ENCODE data around the gene SHROOM2. TPM values are rescaled to one million over a fixed set of nuclear protein-coding genes. Genes with fewer than 3 reads are reported as not detected.

Gene SHROOM2
- total and polyA plus RNA-seq, 8 donors, result 1.3 to 11.3 (median 3.9) TPM

DNA sequence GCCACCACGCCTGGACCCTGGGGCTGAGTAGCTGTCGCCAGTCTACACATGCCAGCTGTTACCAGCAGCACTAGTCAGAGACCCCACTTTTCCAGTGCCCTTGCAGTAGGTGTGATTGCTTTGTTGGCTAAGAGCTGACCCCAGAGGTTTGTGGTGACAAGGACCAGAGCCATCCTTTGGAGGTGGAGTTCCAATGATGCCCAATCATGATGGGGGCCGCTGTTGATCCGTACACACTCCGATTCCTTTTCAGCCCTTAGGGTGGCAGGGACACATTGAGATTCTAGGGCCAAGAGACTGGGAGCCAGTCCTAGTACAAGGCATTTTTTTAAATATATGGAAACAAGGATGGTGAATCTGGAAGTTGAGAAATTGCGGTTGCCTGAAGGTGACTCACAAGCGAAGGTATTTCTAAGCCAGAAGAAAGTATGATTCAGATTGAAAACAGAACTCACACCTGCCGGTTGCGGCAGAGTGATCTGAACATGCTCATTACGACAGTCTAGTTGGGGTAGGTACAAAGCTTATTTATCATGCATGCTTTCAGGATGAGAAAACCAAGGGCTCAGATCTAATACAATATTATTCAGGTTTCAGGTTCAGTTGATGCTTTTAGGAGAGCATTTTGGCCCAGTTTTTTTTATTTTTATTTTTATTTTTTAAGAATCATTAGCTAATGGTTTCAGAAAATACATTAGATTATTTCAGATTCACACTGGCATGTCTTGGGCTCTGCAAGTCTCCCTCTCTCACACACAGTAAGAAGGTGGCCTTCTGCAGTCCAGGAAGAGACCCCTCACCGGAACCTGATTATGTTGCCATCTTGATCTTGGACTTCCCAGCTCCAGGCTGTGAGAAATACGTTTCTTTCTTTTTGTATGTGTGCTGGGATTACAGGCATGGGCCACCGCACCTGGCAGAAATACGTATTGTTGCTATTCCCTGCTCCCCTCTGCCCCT, 43.4 kb downstream of the SHROOM2 start:
- Histone ChIP-seq H3K36me3 (no peaks in the 10 kb centered on the region), H3K27ac (no peak overlapping the region), H3K27me3 (no peaks in the 10 kb centered on the region), H3K4me1 (no peaks in the 10 kb centered on the region), H3K9me3 (peaks cover 0 to 7% (median 3%) of the 10 kb centered on the region in 4 donors), H3K4me3 (no peak overlapping the region)
- intact Hi-C loops (cut with DNase I; ENCODE audit: low total_unique reads), result no loop called here
- DNase-seq, result no peak
- 83 to 91% (median 84%) methylated on average over 11 to 14 of the region's 14 CpGs for WGBS, 5 donors
- TF ChIP-seq EP300 (IDR thresholded peaks at IDR 0.05) (no peak), POLR2AphosphoS5 (IDR thresholded peaks at IDR 0.05) (no peak), POLR2A (IDR thresholded peaks at IDR 0.05) (no peak)
- TF ChIP-seq, protein P1, sequence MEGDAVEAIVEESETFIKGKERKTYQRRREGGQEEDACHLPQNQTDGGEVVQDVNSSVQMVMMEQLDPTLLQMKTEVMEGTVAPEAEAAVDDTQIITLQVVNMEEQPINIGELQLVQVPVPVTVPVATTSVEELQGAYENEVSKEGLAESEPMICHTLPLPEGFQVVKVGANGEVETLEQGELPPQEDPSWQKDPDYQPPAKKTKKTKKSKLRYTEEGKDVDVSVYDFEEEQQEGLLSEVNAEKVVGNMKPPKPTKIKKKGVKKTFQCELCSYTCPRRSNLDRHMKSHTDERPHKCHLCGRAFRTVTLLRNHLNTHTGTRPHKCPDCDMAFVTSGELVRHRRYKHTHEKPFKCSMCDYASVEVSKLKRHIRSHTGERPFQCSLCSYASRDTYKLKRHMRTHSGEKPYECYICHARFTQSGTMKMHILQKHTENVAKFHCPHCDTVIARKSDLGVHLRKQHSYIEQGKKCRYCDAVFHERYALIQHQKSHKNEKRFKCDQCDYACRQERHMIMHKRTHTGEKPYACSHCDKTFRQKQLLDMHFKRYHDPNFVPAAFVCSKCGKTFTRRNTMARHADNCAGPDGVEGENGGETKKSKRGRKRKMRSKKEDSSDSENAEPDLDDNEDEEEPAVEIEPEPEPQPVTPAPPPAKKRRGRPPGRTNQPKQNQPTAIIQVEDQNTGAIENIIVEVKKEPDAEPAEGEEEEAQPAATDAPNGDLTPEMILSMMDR (IDR thresholded peaks at IDR 0.05), result no peak

DNA sequence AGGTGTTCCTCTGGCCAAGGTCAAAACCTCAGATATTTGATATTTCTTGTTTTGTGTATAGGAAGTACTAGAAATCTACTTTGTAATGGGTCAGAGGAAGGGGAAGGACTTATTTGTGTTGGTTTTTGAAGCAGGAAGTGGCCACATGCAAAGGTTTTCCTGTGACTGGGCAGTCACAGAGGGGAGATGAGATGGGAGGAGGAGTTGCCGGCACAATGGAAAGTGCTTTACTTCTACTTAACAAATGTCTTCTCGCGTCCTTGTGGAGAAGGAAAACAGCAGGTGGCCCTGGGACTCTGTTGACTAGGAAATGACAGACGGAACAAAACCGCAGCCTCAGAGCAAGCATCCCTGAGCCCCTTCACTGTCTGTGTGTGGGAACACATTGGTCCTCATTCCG, 46.6 kb downstream of the SHROOM2 start:
- TF ChIP-seq, protein P1 (IDR thresholded peaks at IDR 0.05), result no peak
- TF ChIP-seq EP300 (IDR thresholded peaks at IDR 0.05) (no peak), POLR2AphosphoS5 (IDR thresholded peaks at IDR 0.05) (no peak), POLR2A (IDR thresholded peaks at IDR 0.05) (no peak)
- Histone ChIP-seq H3K27ac (no peak overlapping the region), H3K36me3 (no peaks in the 10 kb centered on the region), H3K4me1 (no peaks in the 10 kb centered on the region), H3K4me3 (no peak overlapping the region), H3K27me3 (no peaks in the 10 kb centered on the region), H3K9me3 (peaks cover 0 to 7% (median 3%) of the 10 kb centered on the region in 4 donors)
- WGBS, 5 donors, result 40 to 74% (median 66%) methylated on average over 5 to 6 of the region's 6 CpGs
- intact Hi-C loops (cut with DNase I; ENCODE audit: low total_unique reads), result no loop called here
- DNase-seq, result peak in 1 of 2 donors; percentile 29

DNA sequence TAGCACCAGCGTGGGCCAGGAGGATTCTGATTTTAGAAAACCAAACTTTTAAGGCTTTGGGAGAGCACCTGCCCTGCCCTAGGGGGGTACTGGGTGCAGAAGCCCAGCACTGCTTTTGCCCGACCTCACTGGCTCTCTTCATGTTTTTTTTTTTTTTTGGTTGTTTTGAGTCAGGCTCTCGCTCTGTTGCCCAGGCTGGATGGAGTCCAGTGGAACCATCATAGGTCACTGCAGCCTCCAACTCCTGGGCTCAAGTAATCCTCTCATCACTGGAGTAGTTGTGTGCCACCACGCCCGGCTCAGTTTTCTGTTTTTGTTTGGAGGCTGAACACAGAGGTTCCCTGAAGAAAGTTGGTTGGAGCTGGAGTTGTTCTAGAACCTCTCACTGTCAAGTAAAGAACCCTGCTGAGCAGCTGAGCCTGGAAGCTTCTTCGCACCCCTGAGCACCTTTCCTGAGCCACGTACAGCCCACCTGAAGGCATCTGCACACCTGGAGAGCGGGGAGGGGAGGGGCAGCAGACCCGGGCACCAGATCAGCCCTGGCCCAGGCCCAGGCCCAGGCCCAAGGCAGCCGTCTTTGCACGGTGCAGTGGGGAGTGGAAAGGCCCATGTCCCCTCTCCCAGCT, 49.5 kb downstream of the SHROOM2 start:
- TF ChIP-seq POLR2A (IDR thresholded peaks at IDR 0.05) (no peak), EP300 (IDR thresholded peaks at IDR 0.05) (no peak), POLR2AphosphoS5 (IDR thresholded peaks at IDR 0.05) (no peak)
- TF ChIP-seq, protein P1 (IDR thresholded peaks at IDR 0.05), result no peak
- H3K9me3 ChIP-seq, result peaks cover 0 to 7% (median 3%) of the 10 kb centered on the region in 4 donors
- no peak overlapping the region for H3K27ac ChIP-seq
- H3K4me1 ChIP-seq, result no peaks in the 10 kb centered on the region
- H3K36me3 ChIP-seq, result no peaks in the 10 kb centered on the region
- H3K4me3 ChIP-seq, result no peak overlapping the region
- WGBS, 5 donors, result 71 to 78% (median 74%) methylated on average over 9 to 11 of the region's 11 CpGs
- H3K27me3 ChIP-seq, result no peaks in the 10 kb centered on the region
- DNase-seq, result no peak
- intact Hi-C loops (cut with DNase I; ENCODE audit: low total_unique reads), result no loop called here

DNA sequence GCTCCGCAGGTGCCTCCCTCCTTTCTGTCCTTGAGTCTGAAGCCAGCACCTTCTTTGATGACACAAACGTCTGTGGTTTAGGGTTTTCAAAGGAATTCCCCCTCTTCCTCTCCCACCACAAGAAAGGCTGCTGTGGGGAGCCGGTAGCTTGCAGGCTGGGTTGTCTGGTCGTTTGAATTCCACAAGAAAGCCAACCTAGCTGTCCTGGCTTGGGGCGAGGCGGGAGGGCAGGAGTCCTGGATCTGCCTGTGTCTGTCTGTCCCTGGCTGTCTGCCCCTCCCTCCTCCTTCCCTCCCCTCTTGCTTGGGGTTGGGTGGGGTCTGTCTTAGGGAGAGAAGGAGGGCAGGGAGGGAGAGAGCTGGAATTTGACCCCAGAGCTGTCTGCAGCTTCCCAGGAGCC, 56.3 kb downstream of the SHROOM2 start:
- TF ChIP-seq POLR2A (IDR thresholded peaks at IDR 0.05), result no peak
- TF ChIP-seq, protein P1 (IDR thresholded peaks at IDR 0.05), result no peak
- no peak for TF ChIP-seq EP300 (IDR thresholded peaks at IDR 0.05)
- TF ChIP-seq POLR2AphosphoS5 (IDR thresholded peaks at IDR 0.05), result no peak
- intact Hi-C loops (cut with DNase I; ENCODE audit: low total_unique reads), result no loop called here
- Histone ChIP-seq H3K9me3 (no peaks in the 10 kb centered on the region), H3K27ac (no peak overlapping the region), H3K36me3 (no peaks in the 10 kb centered on the region), H3K4me3 (no peak overlapping the region), H3K27me3 (no peaks in the 10 kb centered on the region), H3K4me1 (no peaks in the 10 kb centered on the region)
- no peak for DNase-seq
- 28 to 80% (median 53%) methylated on average over 1 to 6 of the region's 6 CpGs for WGBS, 5 donors
